Stimulated activated CD4-positive, alpha-beta T cell treated with anti-CD3 and anti-CD28 coated beads, Interleukin-15, amount 100 ng/mL, for 24 hours (primary cell): ENCODE results near the gene ZBTB33.

Experiments used
- DNase-seq: peaks from one replicate; pipeline ENCODE4 v3.0.0-alpha.2; 2020

The ZBTB33 gene

GRCh38 chrX:120264341-120264740 lies 13.7 kb downstream of the ZBTB33 start:
- DNase-seq, result no peak

DNA sequence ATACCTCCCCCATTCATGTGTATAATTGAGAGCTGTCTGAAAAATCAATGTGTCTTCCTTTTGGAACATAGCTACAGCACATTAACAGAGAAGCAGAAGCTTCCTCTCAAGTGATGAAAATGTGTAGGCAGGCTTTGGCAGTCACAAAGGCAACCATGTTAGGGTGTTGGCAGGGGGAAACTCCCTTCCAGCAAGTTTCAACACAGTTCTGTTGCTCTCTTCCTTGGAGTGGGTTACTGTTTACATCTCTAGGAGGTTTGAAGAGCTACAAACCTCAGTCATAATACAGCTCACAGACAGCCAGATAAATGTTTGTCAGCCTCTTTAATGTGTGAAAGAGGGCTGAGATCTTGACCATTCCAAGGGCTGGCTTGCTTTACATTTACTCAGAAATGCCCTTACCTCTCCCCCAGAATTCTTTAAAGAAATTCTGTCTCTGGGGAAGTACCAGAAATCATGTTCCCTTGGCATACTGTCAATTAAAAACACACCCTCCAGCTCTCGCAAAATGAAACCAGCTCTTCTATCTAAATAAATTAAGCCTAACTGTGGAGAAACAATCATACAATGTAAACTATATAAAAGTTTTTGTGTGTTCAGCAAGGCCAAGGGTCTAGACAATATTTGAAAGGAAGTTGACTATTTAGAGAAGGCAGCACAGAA lies 18.9 kb downstream of the ZBTB33 start:
- DNase-seq, result no peak

GRCh38 chrX:120270567-120270966 lies 20.0 kb downstream of the ZBTB33 start:
- DNase-seq, result no peak

DNA sequence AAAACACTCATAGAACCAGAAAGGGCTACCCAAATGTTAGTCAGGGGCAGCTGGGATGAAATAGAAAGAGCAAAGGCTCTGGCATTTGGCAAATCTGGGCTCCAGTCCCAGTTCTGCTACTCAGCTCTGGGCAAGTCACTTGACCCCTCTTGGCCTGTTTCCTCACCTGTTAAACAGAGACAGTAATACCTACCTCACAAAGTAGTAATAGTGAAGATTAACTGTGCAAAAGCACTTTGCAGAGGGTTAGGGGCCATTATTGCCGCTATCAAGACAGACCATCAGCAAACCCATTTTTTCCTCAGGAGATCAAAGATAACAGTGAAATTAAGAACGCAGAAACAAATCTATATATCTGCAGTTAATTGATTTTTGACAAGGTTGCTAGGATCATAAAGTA lies 20.6 kb downstream of the ZBTB33 start:
- DNase-seq, result no peak

GRCh38 chrX:120274145-120274544 lies 23.5 kb downstream of the ZBTB33 start:
- no peak for DNase-seq

- DNase-seq, result no peak
Measured at GRCh38 chrX:120274958-120275357, 24.3 kb downstream of the ZBTB33 start.

GRCh38 chrX:120281021-120281624 lies 30.5 kb downstream of the ZBTB33 start:
- DNase-seq, result no peak

- no peak for DNase-seq
Measured at GRCh38 chrX:120281761-120282160, 31.1 kb downstream of the ZBTB33 start.

DNA sequence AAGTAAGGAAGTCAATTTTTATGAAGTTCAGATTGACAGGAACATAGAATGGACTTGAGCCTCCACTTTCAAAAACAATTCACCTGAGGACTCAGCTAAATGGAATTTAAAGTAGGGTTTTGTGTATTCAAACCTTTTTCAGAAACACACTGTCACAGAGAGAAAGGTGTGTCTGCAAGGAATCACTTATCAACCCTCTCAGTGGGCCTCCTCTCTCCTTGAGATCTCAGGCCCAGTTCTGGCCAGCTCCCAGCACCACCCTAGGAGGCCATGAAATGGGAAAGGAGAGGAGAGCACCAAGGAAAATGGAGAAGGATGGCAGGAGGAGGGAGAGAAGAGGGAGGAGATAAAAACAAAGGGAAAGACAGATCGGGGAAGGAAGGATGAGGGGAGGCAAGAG lies 32.1 kb downstream of the ZBTB33 start:
- no peak for DNase-seq

DNA sequence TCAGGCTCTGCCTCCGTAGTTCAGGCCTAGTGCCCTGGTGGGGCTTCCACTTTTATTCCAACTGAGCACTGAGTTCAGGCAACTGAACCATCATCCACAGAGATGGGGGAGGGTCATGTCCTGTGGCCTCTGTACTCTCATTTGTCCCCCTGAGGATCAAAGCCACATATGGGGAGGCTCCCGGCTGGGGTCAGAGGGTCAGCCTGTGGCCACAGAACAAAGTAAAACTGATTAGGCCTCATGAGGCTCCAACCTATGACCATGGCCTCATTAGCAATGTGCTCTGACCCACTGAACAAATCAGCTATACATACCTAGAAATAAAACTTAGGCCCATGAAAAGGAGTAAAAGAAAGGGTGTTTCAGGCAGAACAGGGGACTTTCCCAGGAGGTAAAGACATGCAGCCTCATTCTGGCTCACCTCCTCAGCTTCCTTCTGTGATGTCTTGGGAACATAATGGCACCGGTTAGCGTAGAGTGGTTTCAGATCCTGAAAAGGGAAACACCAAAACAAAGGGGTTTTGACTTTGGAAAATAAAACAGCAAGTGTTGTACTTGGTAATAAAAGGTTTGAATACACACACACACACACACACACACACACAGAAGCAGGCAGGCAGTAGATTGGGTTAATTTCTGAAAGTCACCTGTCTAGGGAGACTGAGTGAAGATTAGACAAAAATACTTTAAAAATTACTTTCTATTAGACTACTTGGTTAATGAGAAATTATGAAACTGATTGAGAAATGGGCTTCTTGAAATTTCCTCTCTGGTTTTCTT lies 36.3 kb downstream of the ZBTB33 start:
- no peak for DNase-seq

DNA sequence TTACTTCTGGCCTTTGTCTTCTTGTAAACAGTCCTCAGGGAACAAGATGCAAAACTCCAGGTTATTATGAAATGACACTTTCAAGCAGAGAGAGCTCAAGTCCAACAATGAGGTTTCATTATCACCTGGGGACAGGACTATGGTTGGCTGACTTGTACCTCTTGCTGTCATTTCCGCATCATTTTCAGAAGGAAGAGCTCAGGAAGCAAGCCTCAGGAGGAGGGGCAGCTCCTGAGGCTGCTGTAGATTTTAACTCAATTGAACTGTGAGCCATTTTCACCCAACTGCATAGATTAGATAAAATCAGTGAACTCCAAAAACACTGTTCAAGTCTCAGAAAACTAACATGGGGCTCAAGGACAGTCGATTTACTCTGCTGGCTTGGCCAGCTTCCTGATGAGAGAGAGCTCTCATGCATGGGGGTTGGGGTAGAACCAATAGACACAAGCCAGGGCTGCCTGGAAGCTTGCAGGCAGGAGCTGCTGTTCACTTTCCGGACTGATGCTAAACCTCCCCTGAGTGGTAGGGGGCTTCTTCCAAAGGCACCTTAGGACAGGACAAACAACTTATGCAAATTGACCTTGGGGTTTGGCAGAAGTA lies 37.0 kb downstream of the ZBTB33 start:
- DNase-seq, result no peak

DNA sequence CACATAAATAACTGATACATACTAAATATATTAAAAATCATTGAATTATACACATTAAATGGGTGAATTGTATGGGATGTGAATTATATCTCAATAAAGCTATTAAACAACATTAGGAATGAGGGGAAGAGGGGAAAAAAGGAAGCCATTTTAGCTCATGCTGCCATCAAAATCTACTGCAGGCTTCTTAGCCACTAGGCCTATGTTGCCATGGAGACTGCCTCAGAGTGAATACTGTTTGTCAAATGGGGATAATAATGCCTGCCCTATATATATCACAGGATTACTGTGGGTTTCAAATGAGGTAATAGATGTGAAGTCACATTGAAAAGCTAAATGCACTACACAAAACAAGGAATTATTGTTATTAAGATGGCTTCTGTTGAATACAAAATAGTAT lies 39.5 kb downstream of the ZBTB33 start:
- no peak for DNase-seq

DNA sequence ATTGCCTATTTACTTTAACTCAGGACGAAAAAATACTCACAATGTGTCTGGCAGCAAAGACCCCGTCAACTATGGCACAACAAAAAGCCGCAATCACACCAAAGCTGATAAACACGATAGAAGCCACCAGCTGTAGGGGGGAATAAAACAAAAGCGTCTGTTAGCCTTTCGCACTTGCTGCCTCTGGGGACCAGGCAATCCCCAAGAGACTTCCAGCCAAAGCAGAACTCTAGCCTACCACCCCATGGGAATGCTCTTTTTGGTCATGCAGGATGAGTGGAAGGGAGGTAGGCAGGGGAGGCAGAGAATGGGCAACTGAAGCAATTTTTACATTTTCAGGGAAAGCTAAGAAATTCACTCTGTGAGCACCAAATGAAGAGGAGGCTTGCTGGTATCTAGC lies 40.6 kb downstream of the ZBTB33 start:
- DNase-seq, result no peak

GRCh38 chrX:120293015-120293414 lies 42.4 kb downstream of the ZBTB33 start:
- no peak for DNase-seq

DNA sequence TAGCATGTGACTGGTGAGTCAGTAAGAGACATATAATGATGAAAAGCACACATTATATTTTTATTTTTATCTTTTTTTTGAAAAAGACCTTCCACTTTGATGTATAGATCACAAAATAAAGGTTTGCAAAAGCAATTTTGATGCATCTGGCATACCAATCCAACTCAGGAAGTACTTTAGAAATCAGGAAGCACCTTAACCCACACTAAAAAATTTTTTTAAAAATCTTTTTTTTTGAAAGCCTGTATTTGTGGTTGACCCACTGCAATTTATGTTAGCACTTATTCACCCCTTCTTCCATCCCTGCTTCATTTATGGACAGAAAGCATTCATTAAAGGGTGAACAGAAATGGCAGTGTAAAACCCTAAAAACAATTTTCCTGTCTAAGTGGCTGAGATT lies 44.0 kb downstream of the ZBTB33 start:
- no peak for DNase-seq

DNA sequence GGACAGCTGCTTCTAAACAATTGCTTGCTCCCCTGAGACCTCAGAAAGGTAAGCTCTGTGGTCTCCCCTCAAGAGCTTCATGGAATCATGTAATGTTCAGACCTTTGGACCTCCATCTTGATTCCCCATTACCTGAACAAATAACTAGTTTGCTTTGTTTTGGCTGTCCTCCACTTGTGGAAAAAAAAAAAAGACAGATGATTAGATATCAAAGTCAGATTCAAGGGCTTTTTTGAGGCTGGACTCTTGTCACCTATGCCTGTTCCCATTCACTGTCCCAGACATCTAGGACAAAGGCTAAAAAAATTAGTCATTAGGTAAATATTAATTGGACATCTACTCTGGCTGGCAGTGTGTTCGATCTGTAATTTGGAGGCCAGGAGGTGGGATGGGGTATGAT lies 47.3 kb downstream of the ZBTB33 start:
- DNase-seq, result no peak

- no peak for DNase-seq
Measured at GRCh38 chrX:120299928-120300327, 49.3 kb downstream of the ZBTB33 start.

GRCh38 chrX:120301497-120301896 lies 50.9 kb downstream of the ZBTB33 start:
- DNase-seq, result no peak

- DNase-seq, result no peak
Measured at GRCh38 chrX:120301960-120302359, 51.3 kb downstream of the ZBTB33 start.

DNA sequence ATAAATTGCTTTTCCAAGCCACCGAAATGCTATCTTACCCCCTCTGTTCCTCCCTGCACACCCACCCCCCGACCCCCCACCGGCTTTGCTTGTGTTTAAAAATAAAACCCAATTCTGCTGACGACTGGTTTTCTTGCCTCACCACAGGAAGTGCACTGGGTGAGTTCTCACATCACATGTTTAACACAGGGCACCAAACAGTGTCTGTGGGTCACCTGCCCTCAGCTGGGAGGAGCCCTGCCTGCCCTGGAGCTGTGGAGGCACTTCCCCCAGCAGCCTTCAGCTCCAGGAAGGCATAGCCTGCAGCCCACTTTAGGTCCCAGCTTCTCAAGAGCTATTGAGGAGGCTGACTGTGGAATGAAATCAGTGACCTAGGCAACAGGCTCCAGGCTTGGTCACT lies 51.8 kb downstream of the ZBTB33 start:
- DNase-seq, result peak; percentile 12

GRCh38 chrX:120304256-120304655 lies 53.6 kb downstream of the ZBTB33 start:
- DNase-seq, result no peak

DNA sequence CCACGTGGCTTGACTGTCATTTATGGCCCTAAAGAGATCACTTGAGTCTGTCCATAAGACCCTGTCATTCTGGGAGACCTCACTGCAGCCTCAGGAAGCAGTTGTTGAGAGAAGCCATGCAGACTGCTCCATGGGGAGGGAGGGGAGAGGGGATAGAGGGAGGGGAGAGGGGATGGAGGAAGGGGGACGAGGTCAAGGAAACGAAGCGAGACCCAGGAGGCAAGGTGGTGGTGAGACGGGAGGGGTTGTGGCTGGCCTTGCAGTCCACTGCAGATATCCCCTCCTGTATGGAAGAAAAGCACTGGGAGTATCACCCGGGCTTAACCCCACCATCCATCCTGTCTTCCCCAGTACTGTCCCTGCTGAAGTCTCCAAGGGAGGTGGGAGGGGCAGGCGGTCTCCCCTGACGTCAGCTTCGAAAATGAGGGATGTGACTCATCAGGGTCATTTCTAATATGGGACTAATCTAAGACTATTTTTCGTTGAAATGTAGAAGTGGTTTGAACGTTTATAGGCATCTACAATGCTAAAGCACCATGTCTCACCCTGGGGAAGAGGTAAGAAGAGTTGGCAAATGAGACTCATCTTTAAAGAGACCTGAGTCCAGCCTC lies 55.0 kb downstream of the ZBTB33 start:
- DNase-seq, result no peak

DNA sequence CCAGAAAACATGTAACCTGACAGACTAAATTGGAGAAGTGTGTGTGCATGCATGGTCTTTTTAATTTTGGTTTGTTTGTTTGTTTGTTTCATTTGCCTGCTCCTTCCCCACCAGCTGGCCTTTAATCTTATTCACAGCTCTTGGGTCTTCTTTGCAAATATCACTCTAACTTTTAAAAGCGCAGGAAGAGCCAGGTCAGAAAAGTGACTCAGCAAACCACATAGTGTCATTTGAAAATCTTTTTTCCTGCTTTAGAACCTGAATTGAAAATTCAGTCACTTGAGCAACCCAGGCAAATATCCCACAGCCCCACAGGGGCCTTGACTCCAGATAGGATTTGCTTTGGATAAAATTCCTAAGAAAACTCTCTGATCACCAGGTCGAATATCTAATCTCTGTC lies 56.0 kb downstream of the ZBTB33 start:
- no peak for DNase-seq
